Keratinocyte (primary cell): ENCODE results near the gene CLINT1. TPM values are rescaled to one million over a fixed set of nuclear protein-coding genes. Genes with fewer than 3 reads are reported as not detected.

Source experiments
- DNase-seq: peaks from one replicate; pipeline ENCODE4 v3.0.0-alpha.2; 2011; ENCODE audit warnings: low read depth, missing footprints, low spot score
- FAIRE-seq: peaks from 2 replicates; lab custom pipeline; 2011; peaks lifted over from hg19 to GRCh38; lab: Jason Lieb, UNC
- H2AFZ ChIP-seq: 2 replicates; pipeline ENCODE4 v1.6.0; 2012; ENCODE audit warnings: low read length, control low read depth, inconsistent platforms; ENCODE audit not compliant: control insufficient read depth
- H3K27ac ChIP-seq: 2 replicates; pipeline ENCODE4 v1.5.1; 2011; ENCODE audit warnings: low read length; ENCODE audit not compliant: control insufficient read depth, insufficient read depth
- H3K27me3 ChIP-seq: 3 replicates; pipeline ENCODE4 v1.6.0; 2011; ENCODE audit warnings: low read length; ENCODE audit not compliant: control insufficient read depth, insufficient read depth; ENCODE audit errors: extremely low read depth
- H3K36me3 ChIP-seq, 2 experiments: 2 replicates in 1 of 2; 3 replicates in 1 of 2; pipeline ENCODE4 v1.5.1; 2011; ENCODE audit warnings: low read length in 2 of 2, mild to moderate bottlenecking in 1 of 2; ENCODE audit not compliant: control insufficient read depth in 2 of 2, insufficient read depth in 2 of 2; ENCODE audit errors: extremely low read depth in 1 of 2
- H3K4me1 ChIP-seq: 3 replicates; pipeline ENCODE4 v1.5.1; 2011; ENCODE audit warnings: low read length; ENCODE audit not compliant: control insufficient read depth, insufficient read depth; ENCODE audit errors: extremely low read depth
- H3K4me2 ChIP-seq: 3 replicates; pipeline ENCODE4 v1.6.0; 2011; ENCODE audit warnings: low read depth, low read length; ENCODE audit not compliant: control insufficient read depth, insufficient read depth; ENCODE audit errors: extremely low read depth
- H3K4me3 ChIP-seq, 3 experiments: fragments of 200-600 bp in 1 of 3; sonication (generic) in 1 of 3; 2 replicates in 2 of 3; 3 replicates in 1 of 3; pipeline ENCODE4 v1.5.1; 2011 to 2016; ENCODE audit warnings: low read length in 3 of 3, mild to moderate bottlenecking in 3 of 3, control low read depth in 2 of 3, inconsistent platforms in 1 of 3, low read depth in 1 of 3, mixed read lengths in 1 of 3, mixed run types in 1 of 3, moderate library complexity in 1 of 3; ENCODE audit not compliant: control insufficient read depth in 2 of 3, insufficient read depth in 2 of 3; ENCODE audit errors: extremely low read depth in 1 of 3
- H3K79me2 ChIP-seq: 2 replicates; pipeline ENCODE4 v1.6.0; 2012; ENCODE audit warnings: low read length; ENCODE audit not compliant: control insufficient read depth, insufficient read depth
- H3K9ac ChIP-seq: 3 replicates; pipeline ENCODE4 v1.6.0; 2011; ENCODE audit warnings: low read length; ENCODE audit not compliant: control insufficient read depth, insufficient read depth; ENCODE audit errors: extremely low read depth
- H3K9me1 ChIP-seq: 3 replicates; pipeline ENCODE4 v1.6.0; 2011; ENCODE audit warnings: low read length; ENCODE audit not compliant: control insufficient read depth, insufficient read depth; ENCODE audit errors: extremely low read depth
- H3K9me3 ChIP-seq: 2 replicates; pipeline ENCODE4 v1.5.1; 2012; ENCODE audit warnings: low read depth, low read length; ENCODE audit not compliant: control insufficient read depth
- H4K20me1 ChIP-seq: 3 replicates; pipeline ENCODE4 v1.6.0; 2011; ENCODE audit warnings: low read length; ENCODE audit not compliant: control insufficient read depth, insufficient read depth; ENCODE audit errors: extremely low read depth
- EZH2 ChIP-seq: IDR thresholded peaks from one replicate; pipeline ENCODE4 v1.6.1; 2012; ENCODE audit warnings: inconsistent platforms, mild to moderate bottlenecking, low read length, moderate library complexity
- dilution Hi-C: fragments of 300-500 bp; cut with MboI; formaldehyde crosslinking; loops from one replicate; pipeline ENCODE4 v1.7.0; 2020; ENCODE audit warnings: low sequenced_read_pairs; ENCODE audit not compliant: extremely low pct_ligation_motif_present
- polyA plus RNA-seq, 5 experiments: library from polyadenylated mRNA; depleted of rRNA in 3 of 5; stranded (reverse) in 3 of 5; stranded (forward) in 1 of 5; unstranded in 1 of 5; fragments of >200 nt; gene quantifications; 1 replicate in 1 of 5; 2 replicates in 3 of 5; 3 replicates in 1 of 5; pipeline versions ENCODE4 v1.2.1 to v1.2.3, GENCODE V29; 2011 to 2012; ENCODE audit warnings: missing spikeins in 2 of 5, low read depth in 1 of 5, low replicate concordance in 1 of 5
- TF ChIP-seq, protein P1 (sequence below), 3 experiments: IDR thresholded peaks in 1 of 3; conservative IDR thresholded peaks in 1 of 3; optimal IDR thresholded peaks in 1 of 3; 2 replicates in 2 of 3; 3 replicates in 1 of 3; pipeline versions ENCODE3 to v1.5.1; 2011; ENCODE audit warnings: low read length in 3 of 3, mild to moderate bottlenecking in 3 of 3, moderate library complexity in 2 of 3, control low read depth in 1 of 3, inconsistent platforms in 1 of 3; ENCODE audit not compliant: insufficient read depth in 2 of 3; ENCODE audit errors: extremely low read depth in 1 of 3

CLINT1 gene
- polyA plus RNA-seq, 1 donor (not counting 4 experiments of a cell fraction or from before 2014, with no cell fraction given), result 112 TPM

DNA sequence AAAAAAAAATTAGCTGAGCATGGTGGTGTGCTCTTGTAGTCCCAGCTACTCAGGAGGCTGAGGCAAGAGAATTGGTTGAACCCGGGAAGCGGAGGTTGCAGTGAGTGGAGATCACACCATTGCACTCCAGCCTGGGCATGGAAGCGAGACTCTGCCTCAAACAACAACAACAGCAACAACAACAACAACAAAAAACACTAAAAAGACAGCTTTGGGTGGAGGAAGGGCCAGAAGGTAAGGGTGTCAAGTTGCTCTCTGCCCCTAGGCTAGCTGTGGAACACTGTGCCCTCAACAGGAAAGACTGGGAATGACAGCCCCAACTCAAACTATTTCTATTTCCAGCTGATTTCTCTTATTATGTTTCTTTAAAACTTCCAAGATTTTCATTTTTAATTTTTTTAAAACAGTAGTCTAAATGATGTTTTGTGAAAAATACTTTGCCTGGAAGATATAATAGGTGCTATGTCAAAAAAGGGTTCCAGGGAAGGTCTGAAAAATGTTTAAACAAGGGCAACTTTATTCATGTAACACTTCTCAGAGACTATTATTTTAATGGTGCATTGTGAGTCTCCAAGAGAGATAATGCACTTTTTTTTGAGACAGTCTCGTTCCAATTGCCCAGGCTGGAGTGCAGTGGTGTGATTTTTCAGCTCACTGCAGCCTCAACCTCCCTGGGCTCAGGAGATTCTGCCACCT is 29.9 kb downstream of the CLINT1 start:
- H3K27ac ChIP-seq, result no peak overlapping the region
- dilution Hi-C loops, result no loop called here
- no peak overlapping the region for H3K9ac ChIP-seq
- no peak overlapping the region for H2AFZ ChIP-seq
- TF ChIP-seq EZH2, result no peak
- TF ChIP-seq, protein P1, sequence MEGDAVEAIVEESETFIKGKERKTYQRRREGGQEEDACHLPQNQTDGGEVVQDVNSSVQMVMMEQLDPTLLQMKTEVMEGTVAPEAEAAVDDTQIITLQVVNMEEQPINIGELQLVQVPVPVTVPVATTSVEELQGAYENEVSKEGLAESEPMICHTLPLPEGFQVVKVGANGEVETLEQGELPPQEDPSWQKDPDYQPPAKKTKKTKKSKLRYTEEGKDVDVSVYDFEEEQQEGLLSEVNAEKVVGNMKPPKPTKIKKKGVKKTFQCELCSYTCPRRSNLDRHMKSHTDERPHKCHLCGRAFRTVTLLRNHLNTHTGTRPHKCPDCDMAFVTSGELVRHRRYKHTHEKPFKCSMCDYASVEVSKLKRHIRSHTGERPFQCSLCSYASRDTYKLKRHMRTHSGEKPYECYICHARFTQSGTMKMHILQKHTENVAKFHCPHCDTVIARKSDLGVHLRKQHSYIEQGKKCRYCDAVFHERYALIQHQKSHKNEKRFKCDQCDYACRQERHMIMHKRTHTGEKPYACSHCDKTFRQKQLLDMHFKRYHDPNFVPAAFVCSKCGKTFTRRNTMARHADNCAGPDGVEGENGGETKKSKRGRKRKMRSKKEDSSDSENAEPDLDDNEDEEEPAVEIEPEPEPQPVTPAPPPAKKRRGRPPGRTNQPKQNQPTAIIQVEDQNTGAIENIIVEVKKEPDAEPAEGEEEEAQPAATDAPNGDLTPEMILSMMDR (optimal IDR thresholded peaks at IDR 0.05 in 1 of 3, IDR thresholded peaks at IDR 0.05 in 1 of 3, conservative IDR thresholded peaks at IDR 0.05 in 1 of 3; ENCODE audit: extremely low read depth in 1 of 3, insufficient read depth in 2 of 3, low read length in 3 of 3), result peak; percentile 52 to 65 (median 53)
- H3K27me3 ChIP-seq, result no peaks in the 10 kb centered on the region
- no peaks in the 10 kb centered on the region for H4K20me1 ChIP-seq
- FAIRE-seq (peak; percentile 26), DNase-seq (no peak)
- no peak overlapping the region for H3K4me2 ChIP-seq
- H3K79me2 ChIP-seq, result peaks cover 73% of the 10 kb centered on the region
- H3K9me1 ChIP-seq, result no peaks in the 10 kb centered on the region
- no peaks in the 10 kb centered on the region for H3K36me3 ChIP-seq
- no peak overlapping the region for H3K4me3 ChIP-seq
- no peaks in the 10 kb centered on the region for H3K9me3 ChIP-seq
- no peaks in the 10 kb centered on the region for H3K4me1 ChIP-seq

DNA sequence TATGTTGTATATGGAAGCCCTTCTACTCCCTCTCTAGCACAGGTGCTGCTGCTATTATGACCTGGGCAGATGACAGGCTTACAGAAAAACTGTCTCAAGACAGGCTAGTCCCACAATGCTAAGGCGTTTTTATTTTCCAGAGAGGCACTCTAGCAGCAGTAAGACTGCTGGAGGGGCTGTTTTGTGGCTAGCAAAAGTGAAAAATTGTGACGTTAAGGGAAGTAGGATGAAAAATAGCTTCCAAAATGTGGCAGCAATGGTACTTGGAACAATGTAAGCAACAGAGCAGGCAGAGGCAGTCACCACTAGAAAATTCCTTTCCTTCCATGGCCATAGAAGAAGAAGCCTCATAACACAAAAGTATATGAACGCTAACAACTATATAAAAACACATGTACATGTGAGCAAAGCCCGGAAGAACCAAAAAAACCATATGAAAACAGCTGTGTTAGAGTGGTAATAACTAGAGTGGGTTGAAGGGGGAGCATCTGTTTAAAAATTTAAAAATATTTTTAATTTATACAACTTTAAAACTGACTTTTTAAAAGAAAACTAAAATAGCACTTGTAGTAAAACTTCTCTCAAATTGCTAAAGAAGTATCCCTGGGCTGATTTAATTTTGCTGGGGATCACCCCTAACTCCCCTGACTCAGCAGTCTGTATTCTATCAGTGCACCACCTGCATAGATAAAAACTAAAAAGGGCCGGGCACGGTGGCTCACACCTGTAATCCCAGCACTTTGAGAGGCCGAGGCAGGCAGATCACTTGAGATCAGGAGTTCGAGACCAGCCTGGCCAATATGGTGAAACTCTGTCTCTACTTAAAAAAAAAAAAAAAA is 30.6 kb downstream of the CLINT1 start:
- no peak for TF ChIP-seq EZH2
- TF ChIP-seq, protein P1 (optimal IDR thresholded peaks at IDR 0.05 in 1 of 3, IDR thresholded peaks at IDR 0.05 in 1 of 3, conservative IDR thresholded peaks at IDR 0.05 in 1 of 3; ENCODE audit: extremely low read depth in 1 of 3, insufficient read depth in 2 of 3, low read length in 3 of 3), result no peak
- DNase-seq, result no peak
- Histone ChIP-seq H3K9me3 (no peaks in the 10 kb centered on the region), H3K4me2 (no peak overlapping the region), H3K4me3 (no peak overlapping the region), H3K9me1 (no peaks in the 10 kb centered on the region), H3K9ac (no peak overlapping the region), H3K4me1 (no peaks in the 10 kb centered on the region), H3K79me2 (peaks cover 72% of the 10 kb centered on the region), H2AFZ (no peak overlapping the region), H3K27me3 (no peaks in the 10 kb centered on the region), H3K27ac (no peak overlapping the region), H3K36me3 (no peaks in the 10 kb centered on the region), H4K20me1 (no peaks in the 10 kb centered on the region)
- FAIRE-seq, result no peak
- dilution Hi-C loops, result no loop called here
